ENCODE data around the gene LHFPL6.

LHFPL6 gene

GRCh38 chr13:39552246-39552645 is 50.7 kb downstream of the LHFPL6 start:
- DNase-seq = no peak

DNA sequence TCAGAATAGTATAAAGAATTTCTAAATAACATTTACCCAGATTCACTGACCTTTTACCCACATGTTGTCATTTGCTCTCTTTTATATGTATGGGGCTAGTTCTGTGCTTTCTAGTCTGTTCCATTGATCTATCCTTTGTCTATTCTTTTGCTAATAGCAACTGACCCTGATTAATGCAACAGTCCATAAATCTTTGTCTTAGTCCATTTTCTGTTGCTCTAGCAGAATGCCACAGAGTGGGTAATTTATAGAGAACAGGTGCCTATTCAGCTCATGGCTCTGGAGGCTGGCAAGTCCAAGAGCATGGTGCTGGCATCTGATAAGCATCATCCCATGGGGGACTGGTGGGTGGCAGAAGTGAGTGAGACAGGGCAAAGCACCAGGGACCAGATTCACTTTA is 52.1 kb downstream of the LHFPL6 start:
- DNase-seq = no peak

DNA sequence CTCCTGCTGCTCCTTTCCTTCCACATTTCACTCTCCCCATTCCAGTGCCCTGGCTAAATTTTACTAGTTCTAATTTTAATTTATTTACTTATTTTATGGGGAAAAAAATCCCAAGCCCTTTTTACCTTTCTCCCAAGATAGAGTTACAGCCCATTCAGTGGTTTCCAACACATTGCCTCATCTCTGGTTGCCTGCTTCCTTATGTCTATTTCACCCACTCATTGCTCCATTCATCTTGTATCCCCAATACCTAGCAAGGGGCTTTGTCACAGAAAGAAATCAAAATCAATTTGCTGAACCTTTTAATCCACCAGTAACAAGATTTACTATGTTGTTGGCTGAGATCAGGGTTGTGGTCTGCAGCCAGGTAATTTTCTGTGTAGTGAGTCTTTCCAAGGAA is 55.9 kb downstream of the LHFPL6 start:
- no peak for DNase-seq

GRCh38 chr13:39542361-39542760 is 60.6 kb downstream of the LHFPL6 start:
- DNase-seq = no peak

DNA sequence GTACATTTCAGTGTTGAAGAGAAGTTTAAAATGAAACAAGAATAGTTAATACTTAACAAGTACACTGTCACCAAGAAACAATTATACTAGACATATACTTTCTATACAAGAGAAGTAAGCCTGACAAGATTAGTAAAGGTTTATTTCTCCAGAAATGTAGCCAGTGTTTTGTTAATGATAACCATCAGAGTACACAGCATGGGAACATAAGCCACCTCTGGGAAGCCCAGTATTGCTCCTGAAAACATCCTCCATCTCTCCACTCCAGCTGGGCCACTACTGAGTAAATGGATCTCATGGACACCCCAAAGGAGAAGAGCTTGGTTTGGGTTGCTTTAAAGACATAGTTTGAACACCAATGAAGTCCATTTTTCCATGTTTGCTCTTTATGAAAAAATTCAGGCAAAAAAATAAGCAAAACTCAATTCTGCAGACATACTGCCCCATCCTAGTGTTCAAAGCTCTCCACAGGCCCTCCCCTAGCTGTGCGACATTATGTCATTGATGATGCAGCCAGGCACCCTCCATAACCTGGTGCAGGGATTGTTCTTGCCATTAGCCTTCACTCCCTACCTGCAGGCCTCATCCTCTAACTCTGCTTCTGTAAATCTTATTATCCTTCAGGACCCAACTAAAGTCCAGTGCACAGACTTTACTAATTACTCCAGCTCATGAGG is 61.9 kb downstream of the LHFPL6 start:
- no peak for DNase-seq

DNA sequence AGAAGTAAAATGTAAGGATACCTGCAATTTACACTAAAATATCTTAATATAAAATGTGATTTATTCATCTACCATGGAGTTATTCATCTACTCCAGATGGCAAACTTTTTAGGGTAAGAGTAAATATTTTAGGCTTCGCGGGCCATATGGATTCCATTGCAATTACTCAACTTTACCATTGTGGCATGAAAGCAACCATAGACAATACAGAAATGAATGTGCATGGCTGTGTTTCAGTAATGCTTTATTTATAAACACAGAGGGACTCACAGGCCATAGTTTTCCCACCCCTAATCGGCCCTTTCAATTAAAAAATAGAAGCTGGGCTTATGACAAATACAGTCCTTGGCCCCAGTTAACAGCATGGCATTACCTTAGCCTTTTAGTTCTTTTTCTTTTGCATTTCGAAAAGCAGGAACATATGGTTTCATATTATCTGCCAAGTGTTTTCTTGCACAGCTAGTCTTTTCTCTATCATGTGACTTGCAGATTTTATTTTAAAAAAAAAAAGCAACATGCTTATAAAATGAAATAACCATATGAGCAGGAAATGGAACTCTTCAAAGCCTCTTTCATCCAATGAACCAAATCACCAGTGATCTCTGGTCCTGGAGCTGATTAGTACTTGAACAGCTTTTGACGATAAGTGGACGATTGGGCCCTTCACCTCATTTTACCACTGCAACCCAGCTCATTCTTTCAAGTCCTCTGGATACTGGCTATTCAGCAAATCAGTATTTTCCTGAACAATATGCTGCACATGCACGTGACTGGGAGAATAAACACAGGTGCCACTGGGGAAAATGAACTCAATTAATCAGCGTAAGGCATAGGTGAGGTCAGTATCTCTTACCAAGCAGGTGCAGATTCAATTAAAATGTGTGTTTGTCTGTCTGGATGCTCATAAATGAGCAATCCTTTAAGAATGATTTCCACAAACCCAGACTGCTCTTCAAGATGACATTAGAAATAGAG is 63.9 kb downstream of the LHFPL6 start:
- peak; percentile 54 for DNase-seq

DNA sequence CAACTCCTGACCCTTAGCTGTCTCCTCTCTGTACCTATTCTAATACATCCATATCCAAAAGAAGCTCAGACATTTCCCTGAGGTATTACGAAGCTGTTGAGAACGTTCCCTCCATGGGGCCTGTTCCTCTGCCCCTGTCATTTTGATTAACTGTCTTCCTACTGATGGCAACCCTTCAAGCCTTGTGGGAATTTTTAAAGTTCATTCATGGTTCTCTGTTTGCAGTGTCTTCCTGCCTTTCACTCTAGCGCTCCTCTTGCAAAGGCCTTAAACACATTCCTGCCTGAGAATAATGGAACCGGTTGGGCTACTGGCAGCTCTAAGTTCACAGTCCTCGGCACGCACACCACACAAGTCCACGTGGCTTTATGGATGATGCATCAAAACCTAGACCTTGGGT is 66.1 kb downstream of the LHFPL6 start:
- DNase-seq = no peak

DNA sequence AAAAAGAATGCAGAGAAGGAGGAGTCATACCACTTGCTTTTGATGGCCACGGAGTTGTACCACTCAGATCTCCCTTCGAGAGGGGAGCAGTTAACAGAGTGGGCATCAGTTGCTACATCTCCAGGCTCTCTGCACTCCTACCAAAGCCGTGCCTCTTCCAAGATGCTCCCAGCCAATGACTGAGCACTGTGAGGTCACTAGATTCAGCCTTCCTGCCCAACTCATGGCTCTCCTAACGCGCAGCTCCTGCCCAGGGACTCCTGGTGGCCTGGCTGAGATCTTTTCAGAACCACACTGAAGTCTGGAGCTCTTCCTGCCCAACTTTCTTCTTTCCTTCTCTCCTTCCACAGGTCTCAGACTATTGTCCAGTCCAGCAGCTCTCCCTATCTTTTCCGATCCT is 66.7 kb downstream of the LHFPL6 start:
- no peak for DNase-seq

- no peak for DNase-seq
These were observed 69.3 kb downstream of the LHFPL6 start for GRCh38 chr13:39533651-39534150.

DNA sequence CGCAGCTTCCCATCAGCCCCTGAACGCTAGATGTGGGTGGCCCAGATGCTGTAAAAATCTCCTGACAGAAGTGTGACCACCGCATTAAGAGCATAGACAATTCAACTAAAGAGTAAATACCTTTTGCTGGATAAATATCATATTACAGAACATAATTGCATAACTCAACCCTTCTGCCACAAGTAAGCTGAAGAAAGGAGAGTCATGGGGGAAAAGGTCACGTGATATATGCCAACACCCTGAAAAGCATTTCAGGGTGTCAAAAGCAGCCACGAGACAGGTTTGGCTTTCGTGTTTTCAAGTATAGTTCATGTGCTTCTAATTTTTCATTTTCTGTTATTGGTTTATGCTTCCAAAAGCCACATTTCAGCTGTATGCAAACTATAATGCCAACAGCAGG is 71.3 kb downstream of the LHFPL6 start:
- no peak for DNase-seq

- DNase-seq = no peak
These were observed 72.1 kb downstream of the LHFPL6 start for GRCh38 chr13:39530916-39531315.

- no peak for DNase-seq
These were observed 74.4 kb downstream of the LHFPL6 start for GRCh38 chr13:39528661-39528980.

- no peak for DNase-seq
These were observed 74.9 kb downstream of the LHFPL6 start for GRCh38 chr13:39527961-39528660.

DNA sequence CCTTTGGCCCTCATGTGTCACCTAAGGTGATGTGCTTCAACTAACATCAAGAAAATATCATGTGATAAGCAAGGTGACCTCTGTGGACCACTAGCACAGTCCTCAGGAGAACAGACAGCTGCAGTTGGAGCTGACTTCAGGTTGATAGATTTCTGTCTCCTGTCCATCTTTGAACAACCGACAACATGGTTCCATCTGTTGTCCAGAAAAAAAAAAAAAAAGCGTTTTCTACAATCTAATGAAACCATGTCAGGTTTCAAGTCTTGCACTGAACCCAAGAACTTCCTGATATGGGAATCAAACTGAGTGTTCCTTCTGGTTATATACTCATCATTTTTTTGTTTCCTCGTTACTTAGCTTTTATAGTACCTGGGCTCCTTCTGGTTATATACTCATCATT is 75.7 kb downstream of the LHFPL6 start:
- no peak for DNase-seq

- DNase-seq = no peak
These were observed 76.5 kb downstream of the LHFPL6 start for GRCh38 chr13:39526499-39526898.

GRCh38 chr13:39525506-39525905 is 77.5 kb downstream of the LHFPL6 start:
- DNase-seq = no peak

GRCh38 chr13:39524795-39525194 is 78.2 kb downstream of the LHFPL6 start:
- no peak for DNase-seq

DNA sequence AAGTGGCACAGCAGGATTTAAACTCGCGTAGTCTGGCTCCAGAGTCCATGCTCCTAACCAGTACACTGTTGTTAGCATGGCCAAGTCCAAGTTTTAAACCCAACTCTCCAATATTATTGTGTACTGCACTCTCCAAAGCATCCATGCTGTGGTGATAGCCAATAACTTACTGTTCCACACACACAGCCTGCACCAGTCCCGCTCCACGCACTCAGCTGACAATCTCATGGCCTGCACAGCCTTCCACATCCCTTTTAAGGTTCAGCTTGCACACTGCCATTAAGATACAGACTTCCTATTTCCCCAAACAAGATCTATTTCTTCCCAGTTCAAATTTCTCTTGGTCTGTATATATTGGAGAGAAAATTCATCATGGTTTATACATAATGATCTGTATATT is 80.7 kb downstream of the LHFPL6 start:
- no peak for DNase-seq

DNA sequence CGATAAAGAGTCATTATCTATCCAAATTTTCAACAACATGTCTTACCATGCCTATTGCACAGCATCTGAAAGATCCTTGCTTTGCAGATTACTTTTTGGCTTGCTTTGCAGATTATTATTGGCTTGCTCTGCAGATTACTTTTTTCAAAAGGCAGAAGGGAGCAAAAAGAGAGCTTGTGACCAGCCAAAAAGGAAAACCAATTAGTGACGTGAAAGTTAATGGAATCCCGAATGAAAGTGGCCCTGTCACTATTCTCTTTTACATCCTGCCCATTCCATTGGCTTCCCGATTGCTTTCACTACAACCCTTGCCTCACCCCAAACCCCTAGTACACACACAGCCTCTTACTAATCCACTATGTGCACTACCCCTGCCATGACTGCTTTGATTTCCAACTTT is 81.3 kb downstream of the LHFPL6 start:
- no peak for DNase-seq

GRCh38 chr13:39516096-39516495 is 86.9 kb downstream of the LHFPL6 start:
- DNase-seq = no peak

GRCh38 chr13:39515224-39515714 is 87.7 kb downstream of the LHFPL6 start:
- DNase-seq = no peak

GRCh38 chr13:39512687-39513086 is 90.3 kb downstream of the LHFPL6 start:
- no peak for DNase-seq

GRCh38 chr13:39510316-39510695 is 92.7 kb downstream of the LHFPL6 start:
- DNase-seq = no peak
